K562 (cell line): ENCODE measurements around the gene DENND1A. TPM values are rescaled to one million over a fixed set of nuclear protein-coding genes. Genes with fewer than 3 reads are reported as not detected.

Experiments
- ATAC-seq: fragments of 200-7000 bp; cut with Tn5 transposase; 3 replicates; pipeline ENCODE4 v1.9.1; 2020; ENCODE audit warnings: moderate library complexity
- BruUV-seq: library from RNA; stranded (reverse); fragments of 400-500 nt; replicated peaks from 2 replicates; lab custom pipeline; 2021; lab: Mats Ljungman, UMichigan
- CTCF ChIA-PET: fragments of 300-600 bp; formaldehyde crosslinking; extraction: SDS; loops from one replicate; lab custom pipeline; 2021; ENCODE audit warnings: low intra/inter-chr PET ratio; lab: Yijun Ruan, JAX
- POLR2A ChIA-PET: fragments of 300-600, 350-650 bp; sonication (Branson Sonifier 250); formaldehyde crosslinking; extraction: SDS; loops from one replicate; lab custom pipeline; 2021; ENCODE audit warnings: antibody characterized with exemption, inconsistent platforms; lab: Yijun Ruan, JAX
- DNase-seq, 4 experiments: peaks; one replicate each; pipeline versions ENCODE4 v3.0.0 to v3.0.0-alpha.2; 2011 to 2018; ENCODE audit warnings: low spot score in 3 of 4, mixed read lengths in 3 of 4; ENCODE audit errors: extremely low read depth in 1 of 4
- FAIRE-seq: peaks from 2 replicates; lab custom pipeline; 2011; peaks lifted over from hg19 to GRCh38; lab: Jason Lieb, UNC
- H2AFZ ChIP-seq: 2 replicates; pipeline ENCODE4 v1.6.0; 2011; ENCODE audit warnings: low read depth, low read length, control low read depth, inconsistent platforms
- H3K27ac ChIP-seq: fragments of 200-600 bp; 3 replicates; pipeline ENCODE4 v1.8.0; 2011; ENCODE audit warnings: low read depth, mild to moderate bottlenecking, control low read depth, inconsistent platforms, low read length, moderate library complexity, mixed read lengths; ENCODE audit errors: extremely low read depth
- H3K27me3 ChIP-seq, 2 experiments: fragments of 300-600 bp in 1 of 2; 2 replicates in 1 of 2; 3 replicates in 1 of 2; pipeline versions ENCODE4 v1.6.0 to v1.8.0; 2011; ENCODE audit warnings: inconsistent platforms in 2 of 2, low read length in 2 of 2, mild to moderate bottlenecking in 1 of 2, mixed read lengths in 1 of 2, moderate library complexity in 1 of 2; ENCODE audit not compliant: control insufficient read depth in 2 of 2, insufficient read depth in 2 of 2
- H3K36me3 ChIP-seq: fragments of 300-600 bp; 3 replicates; pipeline ENCODE4 v1.8.0; 2011; ENCODE audit warnings: mild to moderate bottlenecking, low read length, inconsistent platforms; ENCODE audit not compliant: control insufficient read depth, insufficient read depth
- H3K4me1 ChIP-seq, 2 experiments: fragments of 200-600 bp in 1 of 2; replicated peaks in 1 of 2; 2 replicates in 1 of 2; 3 replicates in 1 of 2; pipeline versions ENCODE4 v1.5.1 to v1.8.0; 2011; ENCODE audit warnings: inconsistent platforms in 2 of 2, low read length in 2 of 2, mild to moderate bottlenecking in 1 of 2, mixed read lengths in 1 of 2, moderate library complexity in 1 of 2; ENCODE audit not compliant: control insufficient read depth in 2 of 2, insufficient read depth in 2 of 2
- H3K4me2 ChIP-seq: 2 replicates; pipeline ENCODE4 v1.6.1; 2011; ENCODE audit warnings: low read length, control low read depth, inconsistent platforms, mixed read lengths; ENCODE audit not compliant: insufficient read depth
- H3K4me3 ChIP-seq: fragments of 200-600 bp; sonication (generic), shearing (Covaris generic); 2 replicates; pipeline ENCODE4 v1.5.1; 2016; ENCODE audit warnings: control low read depth, inconsistent platforms
- H3K79me2 ChIP-seq: fragments of 200-600 bp; 3 replicates; pipeline ENCODE4 v1.8.0; 2011; ENCODE audit warnings: low read length, inconsistent platforms; ENCODE audit not compliant: control insufficient read depth, insufficient read depth
- H3K9ac ChIP-seq, 2 experiments: 2 replicates each; pipeline versions ENCODE4 v1.6.0 to v1.6.1; 2011; ENCODE audit warnings: low read depth in 2 of 2, low read length in 2 of 2, control low read depth in 1 of 2, inconsistent platforms in 1 of 2, mild to moderate bottlenecking in 1 of 2, mixed read lengths in 1 of 2; ENCODE audit not compliant: insufficient read depth in 1 of 2
- H3K9me1 ChIP-seq: one replicate; pipeline ENCODE4 v1.6.0; 2011; ENCODE audit warnings: inconsistent platforms, mild to moderate bottlenecking, low read length, moderate library complexity; ENCODE audit not compliant: control insufficient read depth, insufficient read depth
- H3K9me3 ChIP-seq: replicated peaks from 2 replicates; pipeline ENCODE4 v1.5.1; 2011; ENCODE audit warnings: low read depth, low read length, inconsistent platforms; ENCODE audit not compliant: control insufficient read depth, insufficient read depth
- H4K20me1 ChIP-seq: replicated peaks from 2 replicates; pipeline ENCODE4 v1.6.1; 2011; ENCODE audit warnings: low read length, inconsistent platforms, mixed read lengths; ENCODE audit not compliant: control insufficient read depth, insufficient read depth
- ARID1B ChIP-seq: fragments of 450-650 bp; IDR thresholded peaks from 2 replicates; pipeline ENCODE4 v1.6.1; 2016; ENCODE audit warnings: antibody characterized with exemption, mild to moderate bottlenecking, inconsistent platforms
- CBFA2T2 ChIP-seq: fragments of 450-650 bp; conservative IDR thresholded peaks from 2 replicates; pipeline ENCODE4 v1.6.1; 2017; ENCODE audit warnings: mild to moderate bottlenecking
- CEBPB ChIP-seq: fragments of 450-650 bp; IDR thresholded peaks from 2 replicates; pipeline ENCODE4 v1.6.1; 2016; ENCODE audit warnings: missing genetic modification characterization, missing compliant biosample characterization
- CEBPZ ChIP-seq: fragments of 150-350 bp; IDR thresholded peaks from 2 replicates; pipeline ENCODE4 v1.6.1; 2014; ENCODE audit warnings: low read depth, mild to moderate bottlenecking, low read length, borderline replicate concordance
- CHCHD3 ChIP-seq: fragments of 250-450 bp; sonication (Bioruptor Pico); IDR thresholded peaks from 2 replicates; pipeline ENCODE4 v2.1.2; 2022; ENCODE audit warnings: mild to moderate bottlenecking
- CREB5 ChIP-seq: fragments of 250-450 bp; sonication (Bioruptor Pico); IDR thresholded peaks from 2 replicates; pipeline ENCODE4 v1.5.0; 2020; ENCODE audit warnings: mild to moderate bottlenecking
- CXXC5 ChIP-seq: fragments of 250-450 bp; sonication (Bioruptor Pico); IDR thresholded peaks from 2 replicates; pipeline ENCODE4 v1.8.0; 2022; ENCODE audit warnings: inconsistent platforms, mild to moderate bottlenecking, moderate library complexity
- FOXA3 ChIP-seq, 2 experiments: fragments of 450-650 bp in 1 of 2; sonication (generic) in 1 of 2; formaldehyde crosslinking; IDR thresholded peaks in 1 of 2; conservative IDR thresholded peaks in 1 of 2; 2 replicates each; pipeline versions ENCODE4 v1.4.0 to v1.8.0; 2020 to 2022; ENCODE audit warnings: mild to moderate bottlenecking in 2 of 2, missing genetic modification reagents in 1 of 2
- SRSF9 ChIP-seq: fragments of 200-400 bp; formaldehyde crosslinking; IDR thresholded peaks from 2 replicates; pipeline ENCODE4 v1.6.1; 2017; ENCODE audit warnings: low read depth, low read length, borderline replicate concordance
- TEAD4 ChIP-seq, 2 experiments: sonication (generic) in 1 of 2; formaldehyde crosslinking in 1 of 2; IDR thresholded peaks; 2 replicates each; pipeline versions ENCODE4 v1.6.1 to v1.8.0; 2012 to 2022; ENCODE audit warnings: borderline replicate concordance in 1 of 2, inconsistent platforms in 1 of 2, low read length in 1 of 2, mild to moderate bottlenecking in 1 of 2, missing genetic modification reagents in 1 of 2
- UBTF ChIP-seq, 2 experiments: IDR thresholded peaks; 2 replicates each; pipeline ENCODE4 v1.6.1; 2012; ENCODE audit warnings: improper control_type of control experiment in 2 of 2, low read depth in 2 of 2, low read length in 2 of 2, borderline replicate concordance in 1 of 2
- ZC3H8 ChIP-seq: fragments of 450-650 bp; IDR thresholded peaks from 2 replicates; pipeline ENCODE4 v1.6.1; 2017
- ZNF24 ChIP-seq: fragments of 450-650 bp; IDR thresholded peaks from 2 replicates; pipeline ENCODE4 v1.6.1; 2016
- WGBS: fragments of 100-300 bp; shearing (Covaris generic); methylation state at CpG from one replicate; pipeline ENCODE4 v1.1.6; 2016; ENCODE audit warnings: low coverage, mixed read lengths; ENCODE audit not compliant: insufficient coverage; ENCODE audit errors: missing lambda C conversion rate; 5-methylcytosine and 5-hydroxymethylcytosine counted together
- in situ Hi-C: fragments of 300-500 bp; cut with MboI; formaldehyde crosslinking; loops from 4 replicates; pipeline ENCODE4 v1.15.0; 2018; ENCODE audit warnings: inconsistent platforms, mixed read lengths
- intact Hi-C: fragments of 100-400 bp; cut with micrococcal nuclease; formaldehyde crosslinking; loops from 2 replicates; pipeline ENCODE4 v1.14.2; 2022
- polyA plus RNA-seq, 8 experiments: library from polyadenylated mRNA; depleted of rRNA in 4 of 8; stranded (reverse) in 5 of 8; unstranded in 3 of 8; fragments of >200 nt; fragmentation: Nextera tagmentation in 2 of 8; fragmentation: Illumina TruSeq in 1 of 8; extraction: Ambion mirVana in 2 of 8; extraction: Trizol in 1 of 8; gene quantifications; 2 replicates each; pipeline versions ENCODE4 v1.2.1 to v1.2.3, GENCODE V29; 2011 to 2014; ENCODE audit warnings: inconsistent platforms in 1 of 8, missing spikeins in 1 of 8
- total RNA-seq, 7 experiments: library from RNA; depleted of rRNA in 6 of 7; stranded (reverse); fragments of >200 nt in 6 of 7; fragmentation: Illumina TruSeq in 2 of 7; extraction: Trizol in 2 of 7; gene quantifications; 2 replicates each; pipeline versions ENCODE4 v1.2.1 to v1.2.3, GENCODE V29; 2011 to 2021; ENCODE audit warnings: low replicate concordance in 1 of 7

Gene DENND1A
- total and polyA plus RNA-seq, 9 of the 15 experiments (the other 6 are each of a cell fraction or from before 2014, with no cell fraction given): 7.6 to 29.5 (median 15.7) TPM

GRCh38 chr9:123778232-123778902 is 151.6 kb downstream of the DENND1A start:
- Histone ChIP-seq H3K79me2 (no peaks in the 10 kb centered on the region), H3K9ac (no peak overlapping the region), H4K20me1 (no peaks in the 10 kb centered on the region), H3K27me3 (no peaks in the 10 kb centered on the region), H3K4me2 (no peak overlapping the region), H3K4me1 (no peaks in the 10 kb centered on the region), H3K27ac (no peak overlapping the region), H3K36me3 (no peaks in the 10 kb centered on the region), H2AFZ (no peak overlapping the region), H3K9me1 (no peaks in the 10 kb centered on the region), H3K9me3 (no peaks in the 10 kb centered on the region), H3K4me3 (no peak overlapping the region)
- ATAC-seq: no peak
- BruUV-seq: no TSS peak
- ChIA-PET CTCF (no interaction called here), POLR2A (interaction anchor here (1.3 kb wide), 1 partner anchor 22 kb away, joined by 3 read pairs; no protein-coding TSS in a partner anchor)
- 79% methylated on average over 8 of the region's 8 CpGs for WGBS
- no peak for DNase-seq
- TF ChIP-seq SRSF9 (no peak), ARID1B (no peak), ZC3H8 (no peak), TEAD4 (IDR thresholded peaks at IDR 0.05; ENCODE audit: low read length) (no peak), TEAD4 (CRISPR knock-in tag; IDR thresholded peaks at IDR 0.05; ENCODE audit: borderline replicate concordance) (no peak), CEBPZ (no peak), CHCHD3 (CRISPR knock-in tag) (no peak), FOXA3 (CRISPR knock-in tag; conservative IDR thresholded peaks at IDR 0.05 in 1 of 2, IDR thresholded peaks at IDR 0.05 in 1 of 2) (no peak), ZNF24 (no peak), CREB5 (no peak), CEBPB (no peak), CBFA2T2 (no peak), CXXC5 (no peak), UBTF (IDR thresholded peaks at IDR 0.05; ENCODE audit: borderline replicate concordance in 1 of 2, low read depth in 2 of 2, low read length in 2 of 2) (no peak)
- no peak for FAIRE-seq
- in situ Hi-C loops: no loop called here
- intact Hi-C loops: no loop called here
